Measurements from ENCODE around the gene CIITA. TPM values are rescaled to one million over a fixed set of nuclear protein-coding genes. Genes with fewer than 3 reads are reported as not detected.

CIITA gene
- total RNA-seq, 1 experiment from 2014 or later, result 0.26 TPM

DNA sequence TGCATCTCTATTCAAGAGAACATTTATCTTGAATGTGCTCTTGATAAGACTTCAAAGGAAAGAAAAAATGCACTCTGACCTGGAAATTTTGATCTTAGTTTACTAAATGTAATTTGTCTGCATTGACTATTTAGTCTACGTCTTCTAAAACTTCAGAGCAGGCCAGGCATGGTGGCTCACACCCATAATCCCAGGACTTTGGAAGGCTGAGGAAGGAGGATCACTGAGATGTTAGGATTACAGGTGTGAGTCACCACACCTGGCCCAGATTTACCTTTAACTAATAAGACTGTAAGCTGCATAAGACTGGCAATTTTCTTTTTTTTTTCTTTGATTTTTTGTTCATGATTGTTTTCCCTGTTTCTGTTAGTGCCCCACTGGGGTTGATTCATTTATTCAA is 18.8 kb upstream of the CIITA start (continued):
- no peak for TF ChIP-seq ZNF532 (CRISPR knock-in tag; IDR thresholded peaks at IDR 0.05; ENCODE audit: borderline replicate concordance)
- TF ChIP-seq, protein P1, sequence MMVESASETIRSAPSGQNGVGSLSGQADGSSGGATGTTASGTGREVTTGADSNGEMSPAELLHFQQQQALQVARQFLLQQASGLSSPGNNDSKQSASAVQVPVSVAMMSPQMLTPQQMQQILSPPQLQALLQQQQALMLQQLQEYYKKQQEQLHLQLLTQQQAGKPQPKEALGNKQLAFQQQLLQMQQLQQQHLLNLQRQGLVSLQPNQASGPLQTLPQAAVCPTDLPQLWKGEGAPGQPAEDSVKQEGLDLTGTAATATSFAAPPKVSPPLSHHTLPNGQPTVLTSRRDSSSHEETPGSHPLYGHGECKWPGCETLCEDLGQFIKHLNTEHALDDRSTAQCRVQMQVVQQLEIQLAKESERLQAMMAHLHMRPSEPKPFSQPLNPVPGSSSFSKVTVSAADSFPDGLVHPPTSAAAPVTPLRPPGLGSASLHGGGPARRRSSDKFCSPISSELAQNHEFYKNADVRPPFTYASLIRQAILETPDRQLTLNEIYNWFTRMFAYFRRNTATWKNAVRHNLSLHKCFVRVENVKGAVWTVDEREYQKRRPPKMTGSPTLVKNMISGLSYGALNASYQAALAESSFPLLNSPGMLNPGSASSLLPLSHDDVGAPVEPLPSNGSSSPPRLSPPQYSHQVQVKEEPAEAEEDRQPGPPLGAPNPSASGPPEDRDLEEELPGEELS (CRISPR knock-in tag; IDR thresholded peaks at IDR 0.05), result no peak
- no peak for TF ChIP-seq OVOL2 (CRISPR knock-in tag; IDR thresholded peaks at IDR 0.05; ENCODE audit: borderline replicate concordance)

DNA sequence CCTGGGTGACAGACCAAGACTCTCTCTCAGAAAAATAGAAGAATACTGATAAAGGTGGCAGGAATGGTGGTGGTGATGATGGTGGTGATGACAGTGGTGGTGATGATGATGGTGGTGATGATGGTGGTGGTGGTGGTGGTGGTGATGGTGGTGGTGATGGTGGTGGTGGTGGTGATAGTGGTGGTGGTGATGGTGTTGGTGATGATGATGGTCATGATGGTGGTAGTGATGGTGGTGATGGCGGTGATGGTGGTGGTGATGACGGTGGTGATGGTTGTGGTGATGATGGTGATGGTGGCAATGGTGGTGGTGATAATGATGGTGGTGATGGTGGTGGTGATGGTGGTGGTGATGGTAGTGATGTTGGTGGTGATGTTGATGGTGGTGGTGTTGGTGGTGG is 18.0 kb upstream of the CIITA start:
- Mint-ChIP-seq H3K27ac (no peak overlapping the region), H3K36me3 (no peaks in the 10 kb centered on the region), H3K4me3 (no peak overlapping the region), H3K4me1 (no peaks in the 10 kb centered on the region), H3K27me3 (ENCODE audit: low read depth) (no peaks in the 10 kb centered on the region; the same call in 1 of the 2 replicates), H3K9me3 (peaks cover 13% of the 10 kb centered on the region)
- DNase-seq (ENCODE audit: low spot score), result no peak
- ChIA-PET CTCF (no interaction called here), POLR2A (no interaction called here)
- no peak for ATAC-seq
- no peak for TF ChIP-seq ATF2 (CRISPR knock-in tag; IDR thresholded peaks at IDR 0.05; ENCODE audit: borderline replicate concordance, low read depth)
- no peak for TF ChIP-seq ZNF396 (CRISPR knock-in tag; IDR thresholded peaks at IDR 0.05; ENCODE audit: borderline replicate concordance)
- TF ChIP-seq RELA (CRISPR knock-in tag; IDR thresholded peaks at IDR 0.05; ENCODE audit: borderline replicate concordance), result no peak
- no peak for TF ChIP-seq CREB1 (CRISPR knock-in tag; IDR thresholded peaks at IDR 0.05)
- no peak for TF ChIP-seq STAT6 (CRISPR knock-in tag; conservative IDR thresholded peaks at IDR 0.05; ENCODE audit: low read depth)
- TF ChIP-seq PRDM15 (CRISPR knock-in tag; IDR thresholded peaks at IDR 0.05), result no peak
- TF ChIP-seq CTCF (IDR thresholded peaks at IDR 0.05), result no peak
- TF ChIP-seq FOXP1 (CRISPR knock-in tag; IDR thresholded peaks at IDR 0.05; ENCODE audit: borderline replicate concordance), result no peak
- TF ChIP-seq ZSCAN18 (CRISPR knock-in tag; IDR thresholded peaks at IDR 0.05), result no peak
- TF ChIP-seq OVOL2 (CRISPR knock-in tag; IDR thresholded peaks at IDR 0.05; ENCODE audit: borderline replicate concordance), result no peak
- no peak for TF ChIP-seq AR (CRISPR knock-in tag; IDR thresholded peaks at IDR 0.05)
- TF ChIP-seq SMAD4 (CRISPR knock-in tag; IDR thresholded peaks at IDR 0.05), result no peak
